ENCODE results near the gene ITK. TPM values are rescaled to one million over a fixed set of nuclear protein-coding genes. Genes with fewer than 3 reads are reported as not detected.

Gene ITK
- total RNA-seq, 5 donors from 2014 or later (not counting 1 experiment from before 2014, with no cell fraction given), result 286 to 466 (median 338) TPM

DNA sequence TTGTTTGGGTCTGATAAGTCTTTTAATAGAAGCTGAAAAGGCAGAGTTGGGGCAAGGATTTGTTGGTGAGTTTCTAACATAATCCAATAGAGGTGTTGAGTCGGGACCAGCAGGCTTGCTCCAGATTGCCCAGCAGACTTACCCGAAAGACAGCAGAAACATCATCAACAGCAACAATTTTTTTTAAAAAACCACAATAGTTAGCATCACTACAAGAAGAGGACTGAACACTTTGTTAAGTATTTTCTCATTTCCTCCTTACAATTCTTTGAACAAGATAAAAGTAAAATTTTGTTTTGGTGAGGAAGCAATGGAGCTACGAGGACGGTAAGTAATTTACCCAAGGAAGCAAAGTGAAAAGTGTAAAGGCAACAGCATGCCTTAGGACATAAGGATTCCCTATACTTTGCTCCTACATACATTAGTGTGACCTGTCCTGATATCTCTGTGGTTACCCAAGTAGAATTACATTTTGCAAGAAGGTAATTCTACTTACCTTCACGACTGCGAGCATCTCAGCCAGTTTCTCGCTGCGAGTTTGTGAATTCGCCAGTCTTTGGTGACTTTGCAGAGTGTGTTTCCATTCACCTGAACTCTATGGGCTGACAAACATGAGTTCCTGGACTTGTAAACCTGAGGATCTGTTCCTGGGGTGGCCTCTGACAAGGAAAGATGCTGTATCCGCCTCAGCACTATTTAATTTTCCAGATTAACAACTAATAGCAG is 13.2 kb downstream of the ITK start:
- peak overlapping the region; percentile 28 to 35 for H3K4me3 ChIP-seq (ENCODE audit: control insufficient read depth in 1 of 2, extremely low read depth in 1 of 2, low read length in 1 of 2)
- peaks cover 66% of the 10 kb centered on the region for H3K36me3 Mint-ChIP-seq
- CTCF ChIA-PET, result interaction anchor here (1.0 to 1.4 kb wide), 3 partner anchors 10 to 26 kb away, joined by 3 to 5 read pairs (median 3); no protein-coding TSS in a partner anchor
- no peaks in the 10 kb centered on the region for H3K27me3 ChIP-seq (replicated peaks in 1 of 2; ENCODE audit: control insufficient read depth in 2 of 2, extremely low read depth in 1 of 2, insufficient read depth in 2 of 2, low read length in 1 of 2)
- no peaks in the 10 kb centered on the region for H3K9me3 Mint-ChIP-seq
- H3K27ac ChIP-seq (ENCODE audit: low read length), result peak overlapping the region; percentile 88
- POLR2A ChIA-PET, result interaction anchor here (0.8 to 1.8 kb wide), 7 partner anchors 10 to 26 kb away, joined by 3 to 5 read pairs (median 3); partner anchors contain the start of gene ITK (in 2 of the 2)
- H3K4me1 ChIP-seq (ENCODE audit: control insufficient read depth in 1 of 2, extremely low read depth in 1 of 2, insufficient read depth in 2 of 2, low read length in 2 of 2), result peaks cover 67 to 86% of the 10 kb centered on the region in 2 experiments
- peak overlapping the region; percentile 68 to 81 (median 72) for H3K4me3 Mint-ChIP-seq
- peak overlapping the region; percentile 93 to 98 for H3K27ac Mint-ChIP-seq
- ATAC-seq (replicated peaks in 1 of 4) (peak; percentile 52 to 76 (median 64)), DNase-seq (peak in 26 of 35 experiments; percentile 18 to 73 (median 45))
- H3K4me1 Mint-ChIP-seq, result peaks cover 92 to 94% (median 93%) of the 10 kb centered on the region in 3 donors
- no peaks in the 10 kb centered on the region for H3K9me3 ChIP-seq
- peaks cover 0 to 36% of the 10 kb centered on the region in 2 donors for H3K36me3 ChIP-seq (ENCODE audit: control insufficient read depth in 2 of 2, extremely low read depth in 1 of 2, insufficient read depth in 1 of 2, low read length in 1 of 2)
- WGBS (ENCODE audit: insufficient coverage), result no CpG with 5 or more reads among the region's 10 CpGs
- H3K27me3 Mint-ChIP-seq, result no peaks in the 10 kb centered on the region

DNA sequence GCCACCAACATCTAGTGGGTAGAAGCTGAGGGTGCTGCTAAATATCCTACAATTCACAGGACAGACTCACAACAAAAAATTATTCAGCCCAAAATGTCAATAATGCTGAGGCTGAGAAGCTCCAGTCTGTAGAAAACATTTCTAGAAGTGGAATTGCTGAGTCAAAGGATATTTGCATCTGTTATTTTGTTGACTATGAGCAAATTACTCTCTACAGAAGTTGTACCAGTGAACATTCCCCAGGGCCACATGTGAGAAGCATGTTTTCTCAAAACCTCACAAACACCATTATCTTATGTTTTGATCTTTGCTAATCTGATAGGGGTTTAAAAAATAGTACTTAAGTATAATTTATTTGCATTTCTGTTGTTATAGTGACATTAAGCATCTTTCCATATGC is 15.4 kb downstream of the ITK start:
- ChIA-PET CTCF (interaction anchor here in 1 of 2 donors (0.8 to 1.2 kb wide), 3 partner anchors 10 to 47 kb away, joined by 3 to 4 read pairs (median 3); no protein-coding TSS in a partner anchor), POLR2A (interaction anchor here (0.9 to 2.0 kb wide), 6 partner anchors 9 to 53 kb away, joined by 3 to 9 read pairs (median 4); partner anchors contain the start of gene MED7 (in 1 of the 2))
- Mint-ChIP-seq H3K27me3 (no peaks in the 10 kb centered on the region), H3K36me3 (peaks cover 67% of the 10 kb centered on the region), H3K4me1 (peaks cover 91 to 96% (median 95%) of the 10 kb centered on the region in 3 donors), H3K27ac (peak overlapping the region; percentile 93 to 100), H3K9me3 (no peaks in the 10 kb centered on the region), H3K4me3 (peak overlapping the region; percentile 56 to 81 (median 65))
- Histone ChIP-seq H3K4me1 (ENCODE audit: control insufficient read depth in 1 of 2, extremely low read depth in 1 of 2, insufficient read depth in 2 of 2, low read length in 2 of 2) (peaks cover 69 to 96% of the 10 kb centered on the region in 2 experiments), H3K27me3 (replicated peaks in 1 of 2; ENCODE audit: control insufficient read depth in 2 of 2, extremely low read depth in 1 of 2, insufficient read depth in 2 of 2, low read length in 1 of 2) (no peaks in the 10 kb centered on the region), H3K27ac (ENCODE audit: low read length) (peak overlapping the region; percentile 88), H3K4me3 (ENCODE audit: control insufficient read depth in 1 of 2, extremely low read depth in 1 of 2, low read length in 1 of 2) (no peak overlapping the region), H3K36me3 (ENCODE audit: control insufficient read depth in 2 of 2, extremely low read depth in 1 of 2, insufficient read depth in 1 of 2, low read length in 1 of 2) (peaks cover 5 to 47% of the 10 kb centered on the region in 2 donors), H3K9me3 (no peaks in the 10 kb centered on the region)
- ATAC-seq (replicated peaks in 1 of 4) (peak in 3 of 4 experiments; percentile 10 to 28 (median 12)), DNase-seq (peak in 3 of 35 experiments; percentile 35 to 64 (median 45))

DNA sequence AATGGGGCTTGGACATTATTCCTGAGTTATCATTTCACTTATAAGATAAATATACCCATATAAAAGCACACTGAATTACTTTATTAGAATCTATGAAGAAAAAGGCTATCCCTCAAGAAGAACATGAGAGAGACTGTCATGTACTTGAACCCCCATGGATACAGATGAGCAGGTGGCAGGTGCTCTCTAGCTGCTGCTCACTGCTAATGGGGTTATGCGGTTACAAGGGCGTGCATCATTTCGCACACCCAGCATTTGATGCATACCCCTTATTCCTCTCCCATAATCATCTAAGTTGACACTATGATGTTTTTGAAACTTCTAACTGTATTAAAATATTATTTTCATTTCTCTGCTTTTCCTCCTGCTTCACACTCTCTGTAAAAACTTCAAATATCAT is 16.4 kb downstream of the ITK start:
- H3K9me3 Mint-ChIP-seq, result no peaks in the 10 kb centered on the region
- no CpG with 5 or more reads among the region's 3 CpGs for WGBS (ENCODE audit: insufficient coverage)
- peaks cover 90 to 98% (median 96%) of the 10 kb centered on the region in 3 donors for H3K4me1 Mint-ChIP-seq
- peak; percentile 41 to 63 (median 53) for ATAC-seq (replicated peaks in 1 of 4)
- peak overlapping the region; percentile 39 to 81 (median 65) for H3K4me3 Mint-ChIP-seq
- H3K36me3 Mint-ChIP-seq, result peaks cover 65% of the 10 kb centered on the region
- DNase-seq, result peak in 26 of 35 experiments; percentile 25 to 70 (median 46)
- peak overlapping the region; percentile 93 to 100 for H3K27ac Mint-ChIP-seq
- no peaks in the 10 kb centered on the region for H3K9me3 ChIP-seq
- peak overlapping the region; percentile 88 for H3K27ac ChIP-seq (ENCODE audit: low read length)
- POLR2A ChIA-PET, result interaction anchor here (0.6 to 2.0 kb wide), 6 partner anchors 10 to 54 kb away, joined by 3 to 9 read pairs (median 4); partner anchors contain the start of gene MED7 (in 1 of the 2)
- H3K27me3 ChIP-seq (replicated peaks in 1 of 2; ENCODE audit: control insufficient read depth in 2 of 2, extremely low read depth in 1 of 2, insufficient read depth in 2 of 2, low read length in 1 of 2), result no peaks in the 10 kb centered on the region
- peaks cover 72 to 95% of the 10 kb centered on the region in 2 experiments for H3K4me1 ChIP-seq (ENCODE audit: control insufficient read depth in 1 of 2, extremely low read depth in 1 of 2, insufficient read depth in 2 of 2, low read length in 2 of 2)
- no peak overlapping the region for H3K4me3 ChIP-seq (ENCODE audit: control insufficient read depth in 1 of 2, extremely low read depth in 1 of 2, low read length in 1 of 2)
- CTCF ChIA-PET, result interaction anchor here in 1 of 2 donors (0.6 to 1.5 kb wide), 5 partner anchors 9 to 107 kb away, joined by 3 to 5 read pairs (median 3); no protein-coding TSS in a partner anchor
- H3K27me3 Mint-ChIP-seq, result no peaks in the 10 kb centered on the region
- peaks cover 5 to 53% of the 10 kb centered on the region in 2 donors for H3K36me3 ChIP-seq (ENCODE audit: control insufficient read depth in 2 of 2, extremely low read depth in 1 of 2, insufficient read depth in 1 of 2, low read length in 1 of 2)

DNA sequence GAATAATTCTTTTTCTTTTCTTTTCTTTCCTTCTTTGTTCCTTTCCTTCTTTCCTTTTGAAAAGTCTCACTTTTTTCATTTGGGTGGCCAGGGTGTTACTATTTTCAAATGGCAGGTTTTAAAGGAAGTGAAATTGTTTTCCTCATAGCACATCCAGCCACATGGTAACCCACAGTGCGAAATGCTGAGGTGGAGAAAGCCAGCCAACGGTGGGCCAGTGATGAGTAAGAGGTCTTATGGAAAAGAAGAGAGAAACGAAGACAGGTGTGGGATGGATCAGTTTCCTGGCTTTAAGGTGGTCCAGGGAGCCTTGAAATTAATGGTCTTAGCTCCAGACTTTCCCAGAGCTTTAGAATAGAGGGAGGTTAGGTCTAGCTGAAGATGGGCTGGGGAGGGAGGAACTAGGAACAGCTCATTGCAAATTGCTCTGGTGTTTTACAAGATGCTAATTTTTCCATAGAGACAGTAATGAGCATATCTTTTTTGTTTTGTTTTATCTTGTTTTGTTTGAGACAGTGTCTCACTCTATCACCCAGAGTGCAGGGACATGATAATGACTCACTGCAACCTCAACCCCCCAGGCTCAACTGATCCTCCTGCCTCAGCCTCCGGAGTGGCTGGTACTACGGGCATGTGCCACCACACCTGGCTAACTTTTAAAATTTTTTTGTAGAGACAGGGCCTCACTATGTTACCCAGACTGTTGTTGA is 17.8 kb downstream of the ITK start:
- H3K4me1 ChIP-seq (ENCODE audit: control insufficient read depth in 1 of 2, extremely low read depth in 1 of 2, insufficient read depth in 2 of 2, low read length in 2 of 2), result peaks cover 72 to 94% of the 10 kb centered on the region in 2 experiments
- H3K27me3 Mint-ChIP-seq, result no peaks in the 10 kb centered on the region
- DNase-seq (peak in 10 of 35 experiments; percentile 17 to 69 (median 38)), ATAC-seq (replicated peaks in 1 of 4) (peak; percentile 12 to 50 (median 41))
- no peaks in the 10 kb centered on the region for H3K27me3 ChIP-seq (replicated peaks in 1 of 2; ENCODE audit: control insufficient read depth in 2 of 2, extremely low read depth in 1 of 2, insufficient read depth in 2 of 2, low read length in 1 of 2)
- H3K36me3 Mint-ChIP-seq, result peaks cover 65% of the 10 kb centered on the region
- H3K4me3 Mint-ChIP-seq, result peak overlapping the region; percentile 58 to 81 (median 76)
- CTCF ChIA-PET, result interaction anchor here (0.6 to 1.5 kb wide), 4 partner anchors 14 to 105 kb away, joined by 3 to 4 read pairs (median 3); no protein-coding TSS in a partner anchor
- peaks cover 5 to 51% of the 10 kb centered on the region in 2 donors for H3K36me3 ChIP-seq (ENCODE audit: control insufficient read depth in 2 of 2, extremely low read depth in 1 of 2, insufficient read depth in 1 of 2, low read length in 1 of 2)
- 0% methylated on average over 2 of the region's 5 CpGs for WGBS (ENCODE audit: insufficient coverage)
- peak overlapping the region; percentile 93 to 100 for H3K27ac Mint-ChIP-seq
- H3K4me1 Mint-ChIP-seq, result peaks cover 90 to 98% (median 96%) of the 10 kb centered on the region in 3 donors
- H3K9me3 ChIP-seq, result no peaks in the 10 kb centered on the region
- no peak overlapping the region for H3K4me3 ChIP-seq (ENCODE audit: control insufficient read depth in 1 of 2, extremely low read depth in 1 of 2, low read length in 1 of 2)
- POLR2A ChIA-PET, result interaction anchor here (0.6 to 1.4 kb wide), 4 partner anchors 11 to 17 kb away, joined by 3 to 4 read pairs (median 4); partner anchors contain the start of gene ITK (in 1 of the 2)
- H3K27ac ChIP-seq (ENCODE audit: low read length), result peak overlapping the region; percentile 88
- H3K9me3 Mint-ChIP-seq, result no peaks in the 10 kb centered on the region

DNA sequence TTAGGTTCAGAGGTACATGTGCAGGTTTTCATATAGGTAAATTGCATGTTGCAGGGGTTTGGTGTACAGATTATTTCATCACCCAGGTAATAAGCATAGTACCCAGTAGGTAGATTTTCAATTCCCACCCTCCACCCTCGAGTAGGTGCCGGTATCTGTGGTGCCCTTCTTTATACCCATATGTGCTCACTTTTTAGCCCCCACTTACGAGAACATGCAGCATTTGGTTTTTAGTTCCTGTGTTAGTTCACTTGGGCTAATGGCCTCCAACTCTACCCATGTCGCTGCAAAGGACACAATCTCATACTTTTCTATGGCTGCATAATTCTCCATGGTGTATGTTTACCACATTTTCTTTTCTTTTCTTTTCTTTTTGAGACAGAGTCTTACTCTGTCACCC is 21.2 kb downstream of the ITK start:
- Mint-ChIP-seq H3K36me3 (peaks cover 63% of the 10 kb centered on the region), H3K4me1 (peaks cover 89 to 92% (median 91%) of the 10 kb centered on the region in 3 donors), H3K4me3 (peak overlapping the region; percentile 50 to 65 (median 61)), H3K9me3 (peaks cover 0 to 7% (median 3%) of the 10 kb centered on the region in 3 donors), H3K27ac (peak overlapping the region; percentile 93 to 94), H3K27me3 (no peaks in the 10 kb centered on the region)
- ChIA-PET CTCF (no interaction called here), POLR2A (interaction anchor here in 1 of 2 donors (0.6 kb wide), 1 partner anchor 15 kb away, joined by 5 read pairs; no protein-coding TSS in a partner anchor)
- Histone ChIP-seq H3K27me3 (replicated peaks in 1 of 2; ENCODE audit: control insufficient read depth in 2 of 2, extremely low read depth in 1 of 2, insufficient read depth in 2 of 2, low read length in 1 of 2) (no peaks in the 10 kb centered on the region), H3K27ac (ENCODE audit: low read length) (peak overlapping the region; percentile 88), H3K4me3 (ENCODE audit: control insufficient read depth in 1 of 2, extremely low read depth in 1 of 2, low read length in 1 of 2) (no peak overlapping the region), H3K36me3 (ENCODE audit: control insufficient read depth in 2 of 2, extremely low read depth in 1 of 2, insufficient read depth in 1 of 2, low read length in 1 of 2) (peaks cover 5 to 29% of the 10 kb centered on the region in 2 donors), H3K9me3 (no peaks in the 10 kb centered on the region), H3K4me1 (ENCODE audit: control insufficient read depth in 1 of 2, extremely low read depth in 1 of 2, insufficient read depth in 2 of 2, low read length in 2 of 2) (peaks cover 73 to 75% of the 10 kb centered on the region in 2 experiments)
- DNase-seq (peak in 1 of 35 experiments; percentile 43), ATAC-seq (replicated peaks in 1 of 4) (no peak)
- WGBS (ENCODE audit: insufficient coverage), result 0% methylated on average over 1 of the region's 4 CpGs
